HG03469 (cell line): ENCODE measurements around the gene SLITRK4.

Experiments
- ATAC-seq: cut with Tn5 transposase; IDR thresholded peaks from one replicate; pipeline ENCODE4 v1.9.1; 2021; ENCODE audit warnings: mild to moderate bottlenecking, moderate library complexity, moderate number of reproducible peaks; ENCODE audit not compliant: unreplicated experiment

SLITRK4 gene, protein sequence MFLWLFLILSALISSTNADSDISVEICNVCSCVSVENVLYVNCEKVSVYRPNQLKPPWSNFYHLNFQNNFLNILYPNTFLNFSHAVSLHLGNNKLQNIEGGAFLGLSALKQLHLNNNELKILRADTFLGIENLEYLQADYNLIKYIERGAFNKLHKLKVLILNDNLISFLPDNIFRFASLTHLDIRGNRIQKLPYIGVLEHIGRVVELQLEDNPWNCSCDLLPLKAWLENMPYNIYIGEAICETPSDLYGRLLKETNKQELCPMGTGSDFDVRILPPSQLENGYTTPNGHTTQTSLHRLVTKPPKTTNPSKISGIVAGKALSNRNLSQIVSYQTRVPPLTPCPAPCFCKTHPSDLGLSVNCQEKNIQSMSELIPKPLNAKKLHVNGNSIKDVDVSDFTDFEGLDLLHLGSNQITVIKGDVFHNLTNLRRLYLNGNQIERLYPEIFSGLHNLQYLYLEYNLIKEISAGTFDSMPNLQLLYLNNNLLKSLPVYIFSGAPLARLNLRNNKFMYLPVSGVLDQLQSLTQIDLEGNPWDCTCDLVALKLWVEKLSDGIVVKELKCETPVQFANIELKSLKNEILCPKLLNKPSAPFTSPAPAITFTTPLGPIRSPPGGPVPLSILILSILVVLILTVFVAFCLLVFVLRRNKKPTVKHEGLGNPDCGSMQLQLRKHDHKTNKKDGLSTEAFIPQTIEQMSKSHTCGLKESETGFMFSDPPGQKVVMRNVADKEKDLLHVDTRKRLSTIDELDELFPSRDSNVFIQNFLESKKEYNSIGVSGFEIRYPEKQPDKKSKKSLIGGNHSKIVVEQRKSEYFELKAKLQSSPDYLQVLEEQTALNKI

DNA sequence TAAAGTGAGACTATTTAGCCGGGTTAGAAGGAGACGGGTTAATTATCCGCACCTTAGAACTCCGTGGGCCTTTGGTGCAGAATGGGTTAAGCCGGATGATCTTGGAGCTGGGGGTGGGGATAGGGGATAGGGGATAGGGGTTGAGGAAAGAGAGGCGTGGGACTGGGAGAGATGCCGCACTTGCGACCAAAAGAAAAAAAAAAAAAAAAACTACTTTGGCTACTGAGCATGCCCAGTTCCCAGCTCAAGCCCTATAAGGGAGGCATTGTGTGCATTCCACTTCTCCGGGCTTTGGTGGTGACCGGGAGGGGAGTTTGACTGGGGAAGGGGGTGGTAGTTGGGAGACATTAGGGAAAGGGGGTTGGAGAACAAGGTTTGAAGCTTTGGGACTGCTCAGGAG, at the start of gene SLITRK4:
TSS of gene SLITRK4 (minus strand) at position 187 of the 400 bp plus-strand sequence. CDS start 4,993 bp downstream, outside the sequence.
- no peak for ATAC-seq

DNA sequence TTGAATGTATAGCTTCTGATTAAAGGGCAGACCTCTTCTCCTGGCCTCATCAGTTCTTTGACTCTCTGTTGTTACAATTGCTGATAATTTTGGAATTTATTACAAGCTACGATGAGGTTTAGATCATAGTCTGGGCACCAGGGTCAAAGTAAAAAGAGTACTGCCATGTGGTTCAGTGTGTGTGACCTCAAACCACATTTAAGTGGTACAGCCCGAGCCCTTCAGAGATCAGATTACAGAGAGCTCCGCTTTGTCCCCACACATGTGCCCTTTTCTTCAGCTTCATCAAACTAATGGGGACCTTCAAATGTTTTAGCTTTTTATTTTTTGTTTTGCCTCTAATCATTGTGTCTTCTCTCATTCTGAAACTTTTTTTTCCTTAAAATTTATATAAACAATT, 47.6 kb upstream of the SLITRK4 start:
- no peak for ATAC-seq

DNA sequence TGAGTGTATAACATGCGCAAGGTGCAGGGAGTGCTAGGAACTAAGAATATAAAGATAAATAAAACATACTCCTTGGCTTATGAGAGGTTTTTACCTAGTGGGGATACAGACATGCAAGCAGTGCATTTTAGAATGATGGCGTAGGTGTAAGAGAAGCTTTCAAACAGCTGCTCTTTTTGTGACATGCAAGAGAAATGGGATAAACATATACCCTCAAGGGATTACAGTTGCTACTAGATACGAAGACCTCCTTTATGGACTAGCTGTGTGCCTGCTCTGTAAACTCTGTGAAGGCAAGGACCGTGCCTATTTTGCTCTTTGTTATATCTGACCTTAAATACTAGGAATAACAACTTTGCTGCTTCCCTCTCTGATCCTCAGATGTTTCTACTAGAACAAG, 39.0 kb upstream of the SLITRK4 start:
- ATAC-seq = no peak

DNA sequence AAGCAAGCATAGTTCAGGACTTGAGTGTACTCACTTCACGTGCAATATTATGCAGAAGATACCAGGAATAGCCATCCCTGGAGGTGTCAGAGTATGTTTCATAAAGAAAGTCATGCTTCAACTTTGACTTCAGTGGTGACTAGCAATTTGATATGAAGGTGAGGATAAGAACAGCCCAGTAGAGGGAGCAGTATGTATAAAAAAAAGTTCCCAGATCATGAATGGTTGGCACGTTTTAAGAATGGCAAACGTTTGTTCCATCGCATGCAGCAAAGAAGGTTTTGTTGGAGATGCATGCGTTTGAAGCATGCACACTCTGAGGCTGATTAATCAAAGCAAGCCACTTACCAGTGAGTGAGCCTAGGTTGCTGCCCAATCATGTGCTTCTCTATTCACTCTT, 33.5 kb upstream of the SLITRK4 start:
- no peak for ATAC-seq

DNA sequence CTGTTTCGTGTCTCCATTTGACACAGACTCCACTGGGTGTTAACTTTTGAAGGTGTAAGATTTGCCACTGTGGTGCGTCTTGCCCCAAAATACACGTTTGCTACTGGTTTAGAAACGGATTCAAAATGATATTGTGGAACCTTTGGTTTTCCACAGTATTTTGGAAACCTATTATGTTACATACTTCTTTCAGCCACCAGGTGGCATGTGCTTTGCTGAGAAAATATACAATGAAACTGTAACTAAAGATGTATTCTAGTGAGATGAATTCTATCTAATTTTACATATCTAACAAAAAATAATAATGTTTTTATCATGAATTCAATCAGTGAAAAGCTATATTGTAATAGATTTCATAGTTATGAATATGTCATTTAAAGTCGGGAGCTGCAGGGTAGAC, 28.4 kb upstream of the SLITRK4 start:
- ATAC-seq = no peak

DNA sequence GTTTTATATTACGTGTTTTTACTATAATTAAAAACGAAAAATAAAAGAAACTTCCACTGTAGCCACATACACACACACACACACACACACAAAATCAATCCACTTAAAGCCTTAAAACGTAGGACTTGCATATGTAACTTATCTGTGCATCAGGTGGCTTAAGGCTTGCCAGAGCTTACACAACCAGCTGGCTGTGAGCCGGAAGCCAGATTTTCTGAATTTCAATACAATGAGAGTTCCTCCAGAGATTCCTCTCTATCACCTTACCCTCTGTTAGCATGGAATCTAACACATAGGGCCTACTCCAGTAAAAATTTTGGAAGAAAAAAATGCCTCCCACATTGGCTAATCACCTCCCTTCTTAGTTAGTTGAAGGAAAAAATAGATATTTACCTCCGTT, 27.9 kb upstream of the SLITRK4 start:
- no peak for ATAC-seq

DNA sequence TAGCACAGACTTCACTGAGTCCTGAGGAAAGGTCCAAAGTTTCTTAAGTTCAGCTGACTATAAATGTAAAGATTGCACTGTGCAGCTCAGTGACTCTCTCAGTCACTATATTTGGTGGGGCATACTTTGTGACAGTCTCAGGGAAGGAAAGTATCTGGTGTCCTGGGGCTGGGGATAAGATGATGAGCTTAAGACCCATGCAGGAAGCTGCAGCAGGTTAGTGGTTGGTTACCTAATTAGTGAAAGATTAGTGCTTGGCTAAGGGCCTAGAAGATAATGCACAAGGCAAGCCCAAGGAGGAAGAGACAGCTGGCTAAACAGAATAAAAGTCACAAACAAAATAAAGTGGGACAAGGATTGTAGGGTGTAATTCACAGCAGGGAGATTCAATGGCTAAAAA, 25.4 kb upstream of the SLITRK4 start:
- ATAC-seq = no peak

DNA sequence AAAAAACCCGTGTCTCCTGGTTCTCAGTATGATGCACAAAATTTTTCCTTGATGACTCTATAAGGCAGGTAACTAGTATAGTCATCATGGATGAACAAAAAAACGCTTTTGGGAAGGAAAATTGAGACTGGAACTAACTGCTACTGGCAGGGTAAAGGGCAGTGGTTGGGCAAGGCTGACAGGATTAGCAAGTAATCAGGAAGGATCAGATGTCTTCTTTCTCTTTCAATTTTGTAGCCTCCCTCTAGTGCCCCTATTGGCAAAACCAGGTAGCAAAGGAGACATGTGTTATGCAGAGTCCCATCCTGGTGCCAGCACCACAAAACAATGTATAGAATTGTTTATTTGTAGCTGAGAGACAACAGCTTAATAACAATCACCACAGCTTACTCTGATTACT, 12.8 kb upstream of the SLITRK4 start:
- no peak for ATAC-seq

DNA sequence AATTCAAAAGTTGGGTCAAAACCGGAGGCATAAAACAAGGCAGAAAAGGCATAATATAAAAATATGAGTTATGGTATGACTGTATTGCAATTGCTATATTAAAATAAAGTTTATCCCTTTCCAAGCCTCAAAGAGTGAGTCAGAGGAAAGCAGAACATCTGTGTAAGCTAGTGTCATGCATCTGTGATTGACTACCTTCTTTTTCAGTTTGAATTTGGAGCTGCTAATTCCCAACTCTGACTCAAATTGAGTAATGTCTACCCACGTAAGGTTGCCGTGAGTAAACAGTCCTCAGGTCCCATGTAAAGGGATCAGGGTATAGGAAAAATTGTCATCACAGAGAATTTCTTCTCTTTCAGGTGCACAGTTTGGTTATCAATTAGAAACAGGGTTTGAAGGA, 6.5 kb upstream of the SLITRK4 start:
- ATAC-seq = no peak

DNA sequence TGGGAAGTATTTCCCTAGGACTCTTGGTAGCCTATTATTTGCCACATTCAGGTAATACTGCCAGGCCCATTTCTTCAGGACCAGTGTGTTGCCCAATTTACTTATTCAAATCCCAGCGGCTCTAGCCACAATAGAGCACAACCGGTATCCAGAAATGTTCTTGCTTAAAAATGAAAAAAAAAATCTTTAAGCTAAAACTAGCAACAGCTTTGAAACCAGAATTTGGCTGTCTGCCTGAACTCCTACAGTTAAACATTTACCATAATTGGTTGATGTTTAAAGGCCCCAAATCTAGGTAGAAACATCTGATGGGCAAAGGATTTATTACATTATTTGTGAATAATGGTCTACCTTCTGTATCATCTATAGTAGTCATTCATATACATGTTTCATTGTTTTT, 930 bp upstream of the SLITRK4 start:
- ATAC-seq = no peak

DNA sequence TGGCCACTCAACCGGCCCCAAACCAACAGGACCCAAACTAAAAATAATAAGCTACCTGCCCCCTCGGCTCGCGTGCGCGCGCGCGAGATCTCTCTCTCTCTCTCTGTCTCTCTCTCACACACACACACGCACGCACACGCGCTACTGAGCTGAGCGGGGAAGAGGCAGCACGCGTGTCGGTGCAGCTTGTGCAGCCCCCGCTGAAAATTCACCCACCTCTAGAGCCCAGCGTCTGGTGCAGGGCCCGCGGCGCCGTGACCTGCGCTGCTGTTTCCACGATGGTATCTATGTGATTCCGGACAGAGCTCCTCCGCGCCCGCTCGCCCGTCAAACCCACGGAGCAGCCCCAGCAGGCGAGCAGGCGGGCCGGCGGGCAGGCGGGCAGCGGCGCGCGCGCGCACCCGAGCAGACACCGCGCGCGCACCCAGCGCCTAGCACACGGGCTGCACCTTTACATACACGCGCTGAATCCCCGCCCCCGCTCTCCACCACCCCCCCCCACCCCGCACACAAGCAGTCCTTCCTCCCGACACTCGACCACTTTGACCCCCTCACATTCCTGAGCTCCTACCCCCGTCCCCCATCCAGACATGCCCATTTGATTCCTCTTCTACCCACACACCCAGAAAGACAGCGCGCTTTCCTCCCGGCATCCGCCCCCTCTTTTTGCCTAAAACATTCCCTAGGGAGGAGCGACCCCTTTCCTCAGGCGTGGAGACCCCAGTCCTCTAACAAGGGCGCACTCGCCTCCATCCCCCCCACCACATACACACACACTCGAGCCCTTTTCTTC, 1.0 kb downstream of the SLITRK4 start:
- ATAC-seq = no peak

DNA sequence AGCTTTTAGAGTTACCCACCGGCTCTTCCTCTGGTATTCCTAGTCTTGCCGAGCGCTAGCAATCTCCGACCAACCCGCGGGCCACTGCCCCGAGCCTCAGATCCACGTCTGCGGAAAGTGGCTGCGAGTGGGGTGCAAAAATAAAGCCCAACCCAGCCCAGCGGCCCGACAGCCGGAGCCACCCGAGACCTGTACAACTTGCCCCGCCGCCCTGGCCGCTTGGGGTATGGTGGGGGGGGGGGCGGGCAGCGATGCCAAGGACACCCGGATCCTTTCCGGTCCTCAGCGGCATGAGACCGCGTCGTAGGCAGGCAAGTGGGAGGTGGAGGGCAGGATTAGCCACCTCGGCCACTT, 1.6 kb downstream of the SLITRK4 start:
- no peak for ATAC-seq

DNA sequence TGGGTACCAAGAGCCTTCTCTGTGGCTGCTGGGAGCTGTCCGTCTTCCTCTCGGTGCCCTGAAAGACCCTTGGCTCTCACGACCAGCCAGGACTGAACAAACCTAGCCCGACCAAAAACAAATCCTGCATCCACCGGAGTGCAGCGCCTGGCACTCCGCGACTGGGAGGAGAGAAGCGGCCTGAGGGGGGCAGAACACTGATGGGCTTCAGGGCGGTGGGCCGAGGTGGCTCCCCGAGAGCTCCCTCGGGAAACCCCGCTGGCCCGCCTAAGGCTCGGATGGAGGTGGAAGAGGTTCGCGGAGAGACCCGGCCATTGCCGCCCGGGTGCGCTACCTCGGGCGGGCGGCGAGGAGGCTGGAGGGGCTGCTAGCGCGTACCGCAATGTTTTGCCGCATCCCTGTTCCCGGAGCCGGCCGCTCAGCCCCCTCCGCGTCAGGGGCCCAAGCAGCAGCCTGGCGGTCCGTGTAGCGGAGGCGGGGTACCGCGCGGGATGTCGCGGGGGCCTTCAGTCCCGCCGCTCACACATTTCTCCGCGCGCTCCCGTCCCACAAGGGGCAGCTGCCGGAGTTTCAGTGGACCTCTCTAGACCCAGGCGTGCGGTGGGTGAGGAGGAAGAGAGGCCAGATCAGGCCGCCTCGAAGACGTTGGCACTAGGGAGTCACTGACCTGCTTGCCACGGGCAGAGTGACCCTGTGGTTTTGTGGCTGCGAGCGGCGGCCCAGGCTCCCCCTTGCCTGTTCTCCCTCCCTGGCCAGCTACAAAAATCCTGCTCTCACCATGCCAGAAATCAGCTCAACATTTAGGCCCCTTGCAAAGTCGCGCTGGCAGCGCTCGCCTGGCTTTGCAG, 2.2 kb downstream of the SLITRK4 start:
- ATAC-seq = no peak

DNA sequence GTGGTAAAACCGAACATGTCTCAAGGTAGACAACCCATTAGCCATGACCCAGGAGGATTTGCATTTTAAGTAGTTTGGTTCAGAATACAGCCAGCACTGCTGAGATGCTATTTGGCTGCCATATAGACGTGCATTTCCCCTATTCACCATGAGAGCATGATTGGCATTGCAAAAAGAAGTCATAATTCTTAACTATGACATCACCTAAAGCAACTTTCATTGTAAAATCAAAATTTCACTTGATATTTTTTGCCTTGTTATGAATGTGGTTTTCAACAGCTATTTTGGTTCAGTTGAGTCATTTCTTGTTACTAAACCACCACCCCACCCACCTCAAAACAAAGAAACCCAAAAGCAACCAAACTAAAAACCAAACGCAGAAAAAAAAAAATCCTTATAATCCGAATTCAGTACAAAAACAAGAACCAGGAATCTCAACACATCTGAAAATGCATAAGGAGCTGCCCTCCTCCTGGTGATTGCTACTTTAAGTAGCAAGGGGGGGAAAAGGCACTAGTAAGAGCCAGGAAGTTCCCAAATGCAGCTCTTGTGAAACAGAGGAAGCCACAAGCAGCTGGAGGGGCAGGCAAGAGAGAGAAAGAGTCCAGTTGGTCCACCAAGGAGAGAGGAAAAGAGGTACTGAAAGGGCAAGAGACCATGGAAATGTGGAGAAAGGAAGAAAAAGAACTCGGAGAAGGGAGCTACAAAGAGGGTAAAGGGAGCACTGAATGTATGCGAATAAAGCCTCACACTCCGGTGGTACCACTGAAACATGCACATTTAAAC, 3.1 kb downstream of the SLITRK4 start:
- ATAC-seq = no peak

DNA sequence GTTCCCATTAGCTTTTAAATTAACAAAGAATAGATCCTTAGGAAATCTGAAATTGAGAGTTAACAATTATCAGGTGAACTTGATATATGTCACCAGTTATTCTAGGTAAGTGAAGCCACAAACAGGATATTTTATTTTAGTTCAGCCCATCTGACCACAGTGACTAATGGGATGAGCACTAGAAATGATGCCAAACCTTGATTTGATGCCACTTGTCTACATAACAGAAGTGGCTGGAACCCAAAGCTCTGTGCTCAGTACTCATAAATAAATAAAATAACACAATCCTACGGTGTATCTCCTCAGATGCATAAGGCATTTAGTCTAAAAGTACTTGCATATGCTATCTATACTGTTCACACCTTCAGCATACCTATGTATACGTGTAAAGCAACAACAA, 12.2 kb downstream of the SLITRK4 start:
- no peak for ATAC-seq

DNA sequence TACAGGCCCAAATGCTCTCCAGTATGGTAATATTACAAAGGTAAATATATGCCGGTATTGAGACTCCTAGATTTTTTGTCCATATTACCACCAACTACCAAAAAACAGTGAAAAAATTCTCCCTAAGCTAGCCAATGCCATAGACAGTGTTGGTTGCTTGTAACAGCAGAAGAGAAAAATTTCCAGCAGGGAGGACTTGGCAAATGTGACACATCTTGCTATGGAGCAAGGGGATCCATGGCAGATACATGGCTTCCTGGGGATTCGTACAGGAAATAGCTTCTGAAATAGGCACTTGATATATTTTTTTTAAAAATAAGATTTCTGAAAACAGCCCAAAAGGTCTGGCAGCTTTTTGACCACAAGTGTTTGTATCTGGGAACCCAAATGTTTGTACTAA, 14.6 kb downstream of the SLITRK4 start:
- no peak for ATAC-seq

DNA sequence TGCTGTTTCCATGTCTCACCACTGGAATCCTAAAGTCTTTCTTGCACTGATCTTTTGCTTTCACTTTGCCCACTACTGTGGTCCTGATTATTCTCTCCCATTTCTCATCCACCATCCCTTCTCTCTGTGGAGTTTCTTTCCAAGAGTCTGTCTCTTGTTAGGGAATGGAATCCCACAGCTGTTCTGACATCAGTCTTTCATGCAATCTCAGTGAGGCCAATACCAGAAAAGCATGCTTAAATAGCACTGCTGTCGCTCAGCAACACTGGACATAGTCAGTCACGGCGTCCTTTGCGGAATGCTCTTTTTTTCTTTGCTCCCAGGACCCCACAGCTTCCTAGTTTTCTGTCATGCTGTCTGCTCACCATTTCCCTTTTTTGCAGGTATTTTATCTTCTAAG, 20.1 kb downstream of the SLITRK4 start:
- ATAC-seq = no peak

DNA sequence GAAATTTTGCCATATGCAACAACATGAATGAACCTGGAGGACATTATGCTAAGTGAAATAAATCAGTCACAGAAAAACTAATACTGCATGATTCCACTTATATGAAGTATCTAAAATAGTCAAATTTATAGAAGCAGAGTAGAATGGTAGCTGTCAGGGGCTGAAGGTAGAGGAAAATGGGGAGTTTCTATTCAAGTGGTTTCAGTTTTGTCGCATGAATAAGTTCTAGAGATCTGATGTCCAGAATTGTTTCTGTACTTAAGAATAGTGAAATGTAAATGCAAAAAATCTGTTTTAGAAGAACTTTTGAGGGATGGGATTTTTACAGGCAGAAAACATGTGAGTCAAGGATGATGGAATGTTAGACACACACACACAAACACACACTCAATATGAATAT, 34.1 kb downstream of the SLITRK4 start:
- ATAC-seq = no peak

DNA sequence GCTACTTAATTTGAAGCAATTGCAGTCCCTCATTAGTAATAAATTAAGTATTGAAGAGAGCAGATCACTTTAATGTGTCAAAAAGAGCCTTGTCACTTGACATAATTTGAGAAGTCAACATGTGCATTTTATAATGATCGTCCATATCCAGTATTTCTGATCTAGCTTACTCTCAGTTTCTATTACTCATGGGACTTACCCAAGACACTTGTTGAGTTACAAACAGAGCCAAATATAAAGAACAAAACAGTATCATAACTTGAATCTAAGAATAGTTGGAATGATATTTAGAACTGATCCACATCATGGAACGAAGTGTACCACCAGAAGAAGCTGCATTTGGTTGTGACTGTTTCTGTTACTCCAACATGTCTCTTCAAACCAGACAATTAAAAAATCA, 54.7 kb downstream of the SLITRK4 start:
- no peak for ATAC-seq

DNA sequence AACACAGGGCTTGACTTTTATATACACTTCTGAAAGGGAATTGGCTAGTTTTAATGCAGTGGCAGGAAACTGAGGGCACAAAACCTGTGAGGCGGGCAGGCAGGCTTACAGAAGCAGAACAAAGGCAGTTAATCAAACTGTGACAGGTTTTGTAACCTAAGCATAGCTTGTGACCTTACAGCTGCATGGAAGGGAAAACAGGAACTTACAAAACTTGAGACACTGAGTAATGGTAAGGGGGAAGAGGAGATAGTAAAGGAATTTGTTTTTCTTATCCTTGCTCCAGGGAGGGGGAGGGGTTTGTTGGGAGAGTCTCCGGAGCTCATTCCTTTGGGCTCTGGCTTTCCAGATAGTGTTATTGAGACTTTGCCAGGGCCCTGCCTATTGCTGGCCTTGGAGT, 55.6 kb downstream of the SLITRK4 start:
- ATAC-seq = no peak
